GM18907 (cell line): ENCODE measurements around the gene KRTAP5-2.
"Not testable (repeated sequence)": the region's sequence is repeated elsewhere in the genome, so short reads cannot be mapped to it uniquely, and the experiment has no call there.

Experiments
- ATAC-seq: cut with Tn5 transposase; IDR thresholded peaks from one replicate; pipeline ENCODE4 v1.9.1; 2021; ENCODE audit warnings: mild to moderate bottlenecking, moderate library complexity; ENCODE audit not compliant: unreplicated experiment

KRTAP5-2 gene, protein sequence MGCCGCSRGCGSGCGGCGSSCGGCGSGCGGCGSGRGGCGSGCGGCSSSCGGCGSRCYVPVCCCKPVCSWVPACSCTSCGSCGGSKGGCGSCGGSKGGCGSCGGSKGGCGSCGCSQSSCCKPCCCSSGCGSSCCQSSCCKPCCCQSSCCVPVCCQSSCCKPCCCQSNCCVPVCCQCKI

DNA sequence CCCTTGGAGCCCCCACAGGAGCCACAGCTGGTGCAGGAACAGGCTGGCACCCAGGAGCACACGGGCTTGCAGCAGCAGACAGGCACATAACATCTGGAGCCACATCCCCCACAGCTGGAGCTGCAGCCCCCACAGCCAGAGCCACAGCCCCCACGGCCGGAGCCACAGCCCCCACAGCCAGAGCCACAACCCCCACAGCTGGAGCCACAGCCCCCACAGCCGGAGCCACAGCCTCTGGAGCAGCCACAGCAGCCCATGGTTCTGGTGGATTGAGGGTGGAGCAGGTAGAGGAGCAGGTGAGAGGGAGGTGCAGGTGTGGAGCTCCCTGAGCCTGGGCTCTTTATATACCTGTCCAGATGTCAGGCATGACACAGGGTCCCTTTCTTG is at the start of gene KRTAP5-2:
Gene KRTAP5-2, minus strand, starts transcription at position 301 of the 387 bp plus-strand sequence. Its CDS starts 44 bp downstream, at position 257.
- ATAC-seq: no peak

DNA sequence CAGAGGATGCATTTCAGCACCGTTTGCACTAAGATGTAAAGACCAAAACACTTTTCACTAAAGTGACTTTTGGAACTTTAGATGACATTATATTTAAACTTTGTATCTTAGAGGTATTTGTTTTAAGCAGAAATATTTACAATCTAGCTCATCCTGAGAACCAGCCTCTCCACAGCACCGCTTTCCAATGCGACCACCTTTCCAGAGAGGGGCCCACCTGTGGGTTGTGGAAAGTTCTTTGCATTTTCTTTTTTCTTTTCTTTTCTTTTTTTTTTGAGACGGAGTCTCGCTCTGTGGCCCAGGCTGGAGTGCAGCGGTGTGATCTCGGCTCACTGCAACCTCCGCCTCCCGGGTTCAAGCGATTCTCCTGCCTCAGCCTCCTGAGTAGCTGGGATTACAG is 48.4 kb upstream of the KRTAP5-2 start:
- not testable (repeated sequence) for ATAC-seq

DNA sequence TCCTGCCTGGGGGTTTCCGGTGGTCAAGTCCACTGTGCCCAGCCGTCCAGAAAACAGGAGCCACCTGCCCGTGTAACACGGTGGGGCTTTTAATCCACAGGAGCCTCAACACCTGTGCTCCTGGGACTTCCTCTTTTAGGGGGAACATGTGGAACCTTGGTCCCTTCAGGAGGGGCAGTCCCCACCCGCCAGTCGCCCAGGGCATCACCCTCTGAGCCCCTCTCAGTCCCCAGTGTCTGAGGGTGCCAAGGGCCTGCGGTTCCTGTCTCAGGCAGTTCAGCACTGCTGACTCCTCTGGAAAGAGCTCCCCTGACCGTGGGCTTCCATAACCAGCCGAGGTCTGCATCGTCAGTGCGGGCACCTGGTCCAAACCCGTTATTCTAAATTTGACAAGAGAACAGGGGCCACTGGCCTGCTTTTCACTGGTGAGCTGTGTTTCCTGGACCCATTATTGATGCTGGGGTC is 47.3 kb upstream of the KRTAP5-2 start:
- no peak for ATAC-seq

DNA sequence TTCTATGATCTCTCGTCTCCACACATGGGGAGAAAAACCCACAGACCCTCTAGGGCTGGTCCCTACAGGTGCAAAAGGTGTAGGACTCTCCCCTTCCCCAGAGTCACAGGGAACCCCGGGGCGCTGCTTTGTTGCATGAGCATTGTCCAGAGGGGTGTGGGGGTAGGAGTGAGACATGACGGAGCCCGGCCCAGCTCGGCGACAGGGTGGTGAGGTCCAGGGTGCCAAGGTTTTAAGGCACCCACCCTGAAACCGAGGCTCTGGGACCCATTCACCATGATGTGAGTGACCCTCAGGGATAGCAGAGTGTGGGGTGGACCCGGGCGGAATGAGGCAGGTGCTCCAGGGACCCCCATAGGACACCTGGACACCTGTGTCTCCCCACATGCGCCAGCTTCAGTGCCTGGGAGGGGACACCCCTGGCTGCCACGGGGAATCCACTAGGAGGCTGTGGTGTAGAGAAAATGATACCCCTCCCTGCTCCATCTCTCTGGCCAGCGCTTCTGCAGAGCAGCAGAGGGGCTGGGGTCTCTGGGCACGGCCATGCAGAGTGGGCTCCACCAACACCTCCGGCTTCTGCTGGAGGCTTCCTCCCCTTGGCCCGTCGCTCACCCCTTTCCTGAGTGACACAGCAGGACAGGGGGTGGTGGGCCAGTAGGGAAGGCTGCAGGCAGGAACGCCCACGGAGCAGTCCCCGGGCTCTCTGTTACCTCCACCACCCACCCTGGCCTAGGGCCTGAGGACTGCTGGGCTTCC is 46.7 kb upstream of the KRTAP5-2 start:
- no peak for ATAC-seq

DNA sequence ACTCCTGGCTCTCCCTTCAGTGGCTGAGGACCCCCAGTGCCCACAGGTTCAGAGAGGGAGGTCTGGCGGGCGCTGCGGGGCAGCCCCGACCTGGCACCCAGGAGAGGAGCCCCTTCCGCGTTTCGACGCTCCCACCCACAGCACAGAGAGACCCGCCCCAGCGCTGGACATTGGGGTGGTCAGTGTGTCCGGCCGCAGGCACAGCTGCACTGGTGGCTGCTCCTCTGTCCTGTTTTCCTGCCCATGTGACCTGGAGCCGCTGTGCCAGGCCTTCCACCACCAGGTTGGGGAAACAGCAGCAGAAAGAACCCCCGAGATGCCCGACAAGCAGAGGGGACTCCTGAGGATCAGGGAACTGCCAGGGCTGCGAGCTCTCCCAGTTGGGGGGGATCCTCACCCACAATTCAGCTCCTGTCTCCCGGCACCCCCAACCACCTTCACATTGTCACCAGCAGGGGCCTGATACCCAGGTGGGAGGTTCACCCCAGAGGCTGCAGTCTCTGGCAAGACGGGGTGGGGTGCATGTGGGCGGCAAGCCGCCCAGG is 45.1 kb upstream of the KRTAP5-2 start:
- no peak for ATAC-seq

DNA sequence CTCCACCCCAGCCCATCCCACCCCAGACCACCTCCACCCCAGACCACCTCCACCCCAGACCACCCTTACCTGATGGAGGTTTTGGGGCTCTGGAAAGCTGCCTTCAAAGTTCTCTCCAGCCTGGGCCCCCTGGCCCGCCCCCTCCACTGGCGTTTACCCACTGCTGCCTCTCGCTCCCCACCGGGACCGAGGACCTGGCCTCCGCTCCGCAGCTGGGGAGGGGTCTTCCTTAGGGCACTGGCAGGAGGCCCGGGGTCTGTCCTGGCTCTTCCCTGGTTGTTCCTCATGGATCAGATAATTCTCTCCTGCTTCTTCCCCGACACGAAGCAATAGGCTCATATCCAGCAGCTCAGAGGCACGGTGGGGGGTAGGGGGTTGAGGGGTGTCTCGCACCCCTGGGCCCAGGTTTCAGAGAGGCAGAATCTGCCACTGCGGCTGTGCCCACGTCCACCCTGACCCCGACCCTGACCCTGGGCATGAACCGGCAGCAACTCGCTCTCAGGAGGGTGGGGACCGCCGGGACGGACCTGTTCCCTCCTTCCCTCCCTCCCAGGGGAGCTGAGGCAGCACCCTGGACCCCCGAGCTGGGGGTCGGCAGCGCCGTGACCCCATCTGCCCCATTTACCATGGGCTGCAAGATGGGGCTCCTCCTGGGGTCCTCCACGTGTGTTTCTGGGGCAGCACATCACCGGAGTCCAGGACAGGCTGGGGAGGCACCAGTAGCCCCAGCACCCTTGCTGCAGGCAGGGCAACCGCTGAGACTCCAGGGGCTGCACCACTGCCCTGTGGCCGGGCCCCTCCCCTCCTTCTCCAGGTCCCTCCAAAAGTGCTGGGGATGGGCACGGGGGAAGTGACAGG is 44.4 kb upstream of the KRTAP5-2 start:
- no peak for ATAC-seq

DNA sequence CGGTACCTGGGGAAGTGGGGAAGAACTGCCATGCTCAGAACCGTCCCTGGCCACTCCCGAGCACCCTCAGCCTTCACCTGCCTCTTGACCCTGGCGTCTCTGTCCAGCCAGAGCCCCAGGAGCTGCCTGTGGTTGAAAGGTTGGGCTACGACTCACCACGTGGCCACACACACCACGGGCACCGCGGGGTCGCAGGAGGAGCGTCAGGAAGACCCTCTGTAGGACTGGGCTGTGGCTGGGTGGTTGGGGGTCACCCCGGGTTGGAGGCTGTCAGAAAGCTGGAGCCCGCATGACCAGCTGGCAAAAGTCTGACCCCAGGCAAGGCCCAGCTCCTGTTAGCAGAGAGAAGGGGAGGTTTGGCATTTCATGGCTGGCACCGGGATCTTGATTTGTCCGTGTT is 43.0 kb upstream of the KRTAP5-2 start:
- no peak for ATAC-seq

DNA sequence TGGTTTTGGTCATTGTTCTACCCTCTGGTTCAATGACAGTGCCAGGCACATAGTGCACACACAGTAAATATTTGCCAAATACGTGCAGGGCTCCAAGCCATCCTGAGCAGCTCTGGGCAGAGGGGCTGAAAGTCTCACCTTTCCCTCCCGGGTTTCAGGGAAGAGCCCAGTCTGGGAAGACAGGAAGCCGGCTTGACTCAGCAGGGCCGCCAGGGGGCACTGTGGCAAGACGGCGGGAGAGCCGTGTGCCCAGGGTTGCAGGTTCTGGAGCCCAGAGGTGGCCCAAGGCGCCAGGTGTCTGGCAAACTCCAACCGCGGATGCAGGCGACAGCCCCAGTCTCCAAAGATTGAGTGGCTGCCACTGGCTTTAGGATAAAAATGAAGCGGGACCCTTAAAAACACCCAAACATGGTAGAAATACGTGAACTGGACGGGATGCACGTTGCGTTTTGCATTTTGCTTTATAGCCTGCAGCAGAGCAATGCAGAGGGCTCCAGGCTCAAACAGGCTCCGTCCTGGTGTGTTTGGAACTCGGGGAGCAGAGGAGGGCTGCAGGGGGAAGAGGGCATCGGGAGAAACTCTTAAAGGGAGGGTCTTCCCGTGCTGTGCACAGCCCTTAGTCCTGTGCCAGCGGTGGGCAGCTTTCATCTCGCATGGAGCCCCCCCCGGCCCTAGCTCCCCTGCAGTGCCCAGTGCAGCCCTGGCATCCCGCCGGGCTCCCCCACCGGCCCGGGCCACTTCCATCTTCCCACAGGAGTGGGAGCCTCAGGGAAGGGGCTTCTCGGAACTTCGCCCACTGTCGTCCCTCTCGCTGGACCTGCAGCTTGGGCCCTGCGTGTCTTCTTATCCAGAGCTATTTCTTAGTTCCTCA is 42.2 kb upstream of the KRTAP5-2 start:
- no peak for ATAC-seq

DNA sequence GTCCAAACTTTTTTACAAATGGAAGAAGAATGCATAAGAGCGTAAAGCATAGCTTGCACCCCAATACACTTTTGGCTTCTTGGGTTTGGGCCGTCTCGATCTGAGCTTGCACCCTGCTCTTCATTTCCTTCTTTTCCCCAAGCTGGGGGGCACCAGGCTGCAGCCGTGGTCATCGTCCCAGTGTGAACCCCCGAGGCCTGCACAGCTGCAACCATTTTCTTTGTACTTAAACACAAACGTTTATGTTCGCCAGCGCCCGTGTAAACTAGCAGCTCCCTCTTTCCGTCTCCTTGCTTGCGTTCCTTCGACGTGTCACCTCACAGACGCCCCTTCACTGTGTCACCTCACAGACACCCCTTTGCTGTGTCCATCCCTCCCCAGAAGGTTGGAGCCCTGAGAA is 41.6 kb upstream of the KRTAP5-2 start:
- no peak for ATAC-seq

DNA sequence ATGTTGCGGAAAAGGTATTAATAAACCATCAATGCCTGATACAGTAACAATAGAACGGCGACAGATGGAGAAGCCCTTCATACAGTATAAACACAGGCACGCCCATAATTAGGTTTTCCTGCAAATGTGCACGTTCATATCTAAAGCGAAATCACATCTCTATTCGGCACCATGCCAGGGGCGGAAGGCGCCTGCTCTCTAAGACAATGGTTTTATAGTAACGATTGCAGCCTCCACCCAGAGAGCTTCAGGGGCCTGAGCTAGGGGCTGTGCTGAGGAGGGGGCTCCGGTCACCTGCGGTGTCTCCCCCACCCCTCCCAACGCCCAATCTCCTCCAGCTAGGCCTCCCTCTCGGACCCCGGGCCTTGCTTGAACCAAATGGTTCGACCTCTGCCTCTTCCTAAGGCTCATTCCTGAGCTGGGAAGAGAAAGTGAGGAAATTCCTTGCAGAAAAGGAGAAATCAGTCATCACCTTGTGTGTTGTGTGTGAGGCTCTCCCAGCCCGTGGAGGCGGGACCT is 41.1 kb upstream of the KRTAP5-2 start:
- no peak for ATAC-seq

DNA sequence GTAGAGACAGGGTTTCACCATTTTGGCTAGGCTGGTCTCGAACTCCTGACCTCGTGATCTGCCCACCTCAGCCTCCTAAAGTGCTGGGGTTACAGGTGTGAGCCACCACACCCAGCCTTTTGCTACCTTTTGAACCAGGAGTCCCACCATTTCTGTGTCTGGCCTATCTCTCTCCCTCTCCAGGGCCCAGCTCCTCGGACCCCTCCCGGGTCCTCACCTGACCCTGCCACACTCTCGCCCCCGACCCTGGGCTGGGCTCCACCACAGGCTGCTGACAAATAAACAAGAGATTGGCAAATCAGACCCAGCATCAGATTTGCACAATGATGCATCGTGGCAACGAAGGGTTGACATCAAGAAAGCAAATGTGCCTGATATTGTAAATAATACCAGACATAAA is 40.2 kb upstream of the KRTAP5-2 start:
- no peak for ATAC-seq

DNA sequence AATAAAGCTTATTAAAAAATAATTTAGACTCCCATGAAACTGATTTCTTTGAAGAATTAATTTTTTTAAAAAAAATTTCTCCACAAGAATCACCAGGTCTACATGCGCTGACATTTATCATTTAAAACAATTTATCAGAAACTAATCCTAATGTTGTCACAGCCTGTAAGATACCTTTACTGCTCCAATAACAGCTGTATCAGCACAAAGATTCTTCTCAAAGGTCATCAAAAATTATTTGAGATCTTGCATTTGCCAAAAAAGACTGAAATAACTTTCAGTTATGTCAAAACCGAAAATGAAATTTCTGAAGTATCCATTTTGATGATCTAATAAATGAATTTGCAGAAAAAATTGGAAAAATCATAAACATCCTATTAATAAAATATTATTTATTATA is 39.5 kb upstream of the KRTAP5-2 start:
- no peak for ATAC-seq

DNA sequence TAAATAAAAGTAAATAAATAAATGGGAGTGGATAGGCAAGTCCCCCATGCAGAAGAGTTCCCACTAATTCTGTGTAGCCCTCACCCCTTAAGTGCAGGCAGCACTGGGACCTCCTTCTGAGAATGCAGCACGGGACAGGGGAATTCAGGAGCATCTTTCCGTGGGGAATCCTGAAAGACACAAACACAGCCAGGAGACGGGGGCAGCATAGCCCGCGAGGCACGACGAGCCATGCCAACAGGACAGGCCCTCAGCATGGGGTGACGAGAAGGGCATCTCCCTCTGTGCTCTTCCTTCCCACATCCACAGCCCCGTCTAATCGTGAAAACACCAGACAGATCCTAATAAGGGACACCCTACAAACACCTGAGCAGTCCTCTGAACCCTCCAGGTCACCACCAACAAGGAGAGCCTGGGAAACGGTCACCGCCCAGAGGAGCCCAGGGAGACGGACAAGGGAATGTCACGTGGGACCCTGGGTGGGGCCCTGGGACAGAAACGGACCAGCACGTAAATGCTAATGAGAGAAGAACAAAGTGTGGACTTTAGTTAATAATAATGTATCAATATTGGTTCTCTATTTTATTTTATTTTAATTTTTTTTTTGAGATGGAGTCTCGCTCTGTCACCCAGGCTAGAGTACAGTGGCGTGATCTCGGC is 38.3 kb upstream of the KRTAP5-2 start:
- ATAC-seq: no peak

DNA sequence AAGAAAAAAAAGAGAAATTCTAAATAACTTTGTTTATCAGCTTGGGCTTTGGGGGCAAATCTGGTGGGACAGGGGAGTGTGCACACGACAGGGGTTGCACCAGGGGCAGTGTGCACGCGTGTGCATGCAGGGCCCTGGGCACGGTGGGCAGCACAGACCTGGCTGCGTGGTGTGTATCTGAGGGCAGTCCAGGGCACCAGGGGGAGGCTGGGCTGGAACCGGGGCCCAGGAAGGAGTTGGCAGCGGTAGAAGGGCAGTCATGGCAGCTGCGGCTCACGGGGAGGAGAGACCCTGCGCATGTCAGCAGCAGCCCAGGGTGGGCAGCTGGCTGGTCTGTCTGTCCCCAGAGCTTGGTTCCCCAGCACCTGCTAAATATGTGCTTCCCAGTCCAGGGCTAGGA is 35.8 kb upstream of the KRTAP5-2 start:
- ATAC-seq: no peak

DNA sequence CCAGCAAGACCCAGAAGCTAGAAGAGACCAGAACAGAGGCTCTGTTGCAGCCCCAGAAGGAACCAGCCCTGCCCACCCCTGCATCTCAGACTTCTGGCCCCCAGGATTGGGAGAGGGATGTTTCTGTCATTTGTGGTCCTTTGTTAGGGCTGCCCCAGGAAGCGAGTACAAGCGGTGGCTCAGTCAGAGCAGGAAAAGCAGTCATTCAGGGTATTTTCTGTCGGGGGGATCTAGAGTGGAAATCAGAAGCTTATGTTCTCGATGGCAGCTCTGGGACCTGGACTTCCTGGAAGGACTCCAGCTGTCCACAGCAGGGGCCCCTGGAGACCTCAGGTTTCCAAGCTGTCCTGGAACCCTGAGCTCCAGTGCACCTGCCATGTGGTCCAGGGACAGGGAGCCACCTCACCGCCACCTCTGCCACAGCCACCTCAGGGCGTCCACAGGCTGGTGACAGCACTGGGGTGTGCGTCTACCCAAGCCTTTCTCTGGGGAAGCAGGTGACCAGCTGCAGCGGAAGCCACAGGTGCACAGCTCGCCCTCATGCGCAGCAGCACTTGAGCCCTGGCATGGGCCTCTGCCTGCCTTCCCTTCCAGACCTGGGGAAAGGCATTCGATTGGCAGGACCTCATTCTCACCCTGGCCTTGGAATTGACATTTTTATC is 34.1 kb upstream of the KRTAP5-2 start:
- ATAC-seq: no peak

DNA sequence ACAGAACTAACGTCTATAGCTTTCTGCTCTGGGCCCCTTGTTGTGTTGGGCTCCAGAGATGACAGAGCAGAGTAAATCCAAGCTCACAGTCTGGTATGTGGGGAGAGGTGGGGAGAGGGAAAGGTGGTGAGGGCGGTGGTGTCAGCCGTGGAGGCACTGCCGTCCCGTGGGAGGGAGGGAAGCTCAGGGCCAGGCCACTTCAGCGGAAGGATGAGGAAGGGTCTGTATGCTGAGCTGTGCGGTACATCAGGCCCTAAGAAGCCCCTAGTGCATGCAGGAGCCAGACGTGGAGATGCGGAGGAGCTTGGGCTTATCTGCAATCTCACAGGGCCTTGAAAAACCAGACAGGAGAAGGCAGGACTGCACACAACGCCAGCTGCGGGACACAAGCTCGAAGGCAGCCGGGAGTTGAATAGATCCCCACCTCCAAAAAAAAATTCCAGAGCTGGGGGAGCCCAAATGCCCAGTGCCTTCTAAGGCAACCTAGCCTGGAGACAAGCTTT is 33.0 kb upstream of the KRTAP5-2 start:
- no peak for ATAC-seq

DNA sequence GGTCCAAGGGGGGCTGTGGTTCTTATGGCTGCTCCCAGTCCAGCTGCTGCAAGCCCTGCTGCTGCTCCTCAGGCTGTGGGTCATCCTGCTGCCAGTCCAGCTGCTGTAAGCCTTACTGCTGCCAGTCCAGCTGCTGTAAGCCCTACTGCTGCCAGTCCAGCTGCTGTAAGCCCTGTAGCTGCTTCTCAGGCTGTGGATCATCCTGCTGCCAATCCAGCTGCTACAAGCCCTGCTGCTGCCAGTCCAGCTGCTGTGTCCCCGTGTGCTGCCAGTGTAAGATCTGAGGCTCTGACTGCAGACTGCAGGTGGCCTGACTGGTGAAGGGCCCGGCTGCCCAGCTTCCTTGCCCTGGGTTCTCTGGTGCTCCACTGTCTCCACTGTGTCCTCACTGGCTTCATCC is 32.2 kb upstream of the KRTAP5-2 start:
- no peak for ATAC-seq

DNA sequence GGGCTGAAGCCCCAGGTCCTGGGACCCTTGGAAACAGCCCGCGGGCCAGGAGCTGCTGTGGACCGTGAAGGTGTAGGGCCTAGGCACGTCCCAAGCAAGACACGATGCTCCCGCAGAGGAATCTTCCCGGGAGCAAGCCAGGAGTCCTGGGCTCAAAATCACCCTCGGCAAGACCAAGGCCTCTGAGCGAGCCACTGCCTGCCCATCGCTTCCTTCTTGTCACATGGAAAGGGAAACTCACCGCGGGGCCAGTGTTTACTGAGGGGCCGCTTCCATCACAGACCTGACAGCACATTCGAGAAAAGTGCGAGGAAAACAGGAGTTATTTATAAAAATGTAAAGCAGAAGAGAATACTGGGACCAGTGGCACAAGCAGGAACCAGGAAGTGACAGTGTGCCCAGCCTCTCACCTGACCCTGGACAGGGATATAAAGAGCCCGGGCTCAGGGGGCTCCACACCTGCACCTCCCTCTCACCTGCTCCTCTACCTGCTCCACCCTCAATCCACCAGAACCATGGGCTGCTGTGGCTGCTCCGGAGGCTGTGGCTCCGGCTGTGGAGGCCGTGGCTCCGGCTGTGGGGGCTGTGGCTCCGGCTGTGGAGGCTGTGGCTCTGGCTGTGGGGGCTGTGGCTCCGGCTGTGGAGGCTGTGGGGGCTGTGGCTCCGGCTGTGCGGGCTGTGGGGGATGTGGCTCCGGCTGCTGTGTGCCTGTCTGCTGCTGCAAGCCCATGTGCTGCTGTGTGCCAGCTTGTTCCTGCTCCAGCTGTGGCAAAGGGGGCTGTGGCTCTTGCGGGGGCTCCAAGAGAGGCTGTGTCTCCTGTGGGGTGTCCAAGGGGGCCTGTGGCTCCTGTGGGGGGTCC is 31.5 kb upstream of the KRTAP5-2 start, which contains the start of gene KRTAP5-5:
Gene KRTAP5-5, plus strand, starts transcription at position 450 of the 860 bp plus-strand sequence. Its CDS starts 66 bp downstream, at position 516.
- ATAC-seq: no peak
